ENCODE results near the gene MYO9A. TPM values are rescaled to one million over a fixed set of nuclear protein-coding genes. Genes with fewer than 3 reads are reported as not detected.

The MYO9A gene
- total RNA-seq, 1 experiment from 2014 or later: 23.0 TPM

GRCh38 chr15:72099155-72099554 lies 18.8 kb downstream of the MYO9A start:
- ATAC-seq (no peak), DNase-seq (ENCODE audit: low read depth, low spot score) (no peak)
- CTCF ChIA-PET: no interaction called here
- H3K27me3 ChIP-seq (ENCODE audit: insufficient read depth, low read length): no peaks in the 10 kb centered on the region
- intact Hi-C loops (cut with micrococcal nuclease): no loop called here
- no peaks in the 10 kb centered on the region for H3K36me3 ChIP-seq (ENCODE audit: control insufficient read depth in 1 of 2, insufficient read depth in 2 of 2, low read length in 2 of 2)
- 0 out of 2 replicates have a peak, but pooled peaks cover 4% of the 10 kb centered on the region for H3K79me2 ChIP-seq (ENCODE audit: insufficient read depth, low read length)
- no peak overlapping the region for H3K4me2 ChIP-seq (ENCODE audit: low read length)
- no TSS peak for BruUV-seq (replicated peaks)
- no peaks in the 10 kb centered on the region for H3K9me3 ChIP-seq (ENCODE audit: control insufficient read depth in 1 of 2, insufficient read depth in 1 of 2, low read depth in 1 of 2, low read length in 2 of 2)
- no peak overlapping the region for H3K9ac ChIP-seq (ENCODE audit: low read length)
- H3K4me1 ChIP-seq (ENCODE audit: control insufficient read depth in 1 of 2, insufficient read depth in 2 of 2, low read length in 2 of 2): no peaks in the 10 kb centered on the region
- no peak overlapping the region for H2AFZ ChIP-seq (ENCODE audit: low read depth, low read length, poor library complexity, severe bottlenecking)
- no peak overlapping the region for H3K27ac ChIP-seq (ENCODE audit: low read depth, low read length)
- TF ChIP-seq ZNF274 (IDR thresholded peaks at IDR 0.05; ENCODE audit: low read depth, low read length): no peak
- no peak for TF ChIP-seq JUND (IDR thresholded peaks at IDR 0.05)
- no peak for TF ChIP-seq ELF1 (IDR thresholded peaks at IDR 0.05; ENCODE audit: borderline replicate concordance, low read depth)
- no peak for TF ChIP-seq EZH2phosphoT487 (IDR thresholded peaks at IDR 0.05; ENCODE audit: borderline replicate concordance)
- TF ChIP-seq SP1 (IDR thresholded peaks at IDR 0.05; ENCODE audit: low read depth): no peak
- TF ChIP-seq TCF7L2 (IDR thresholded peaks at IDR 0.05; ENCODE audit: borderline replicate concordance, extremely low read depth, insufficient read depth, insufficient read length): no peak
- RAD21 ChIA-PET (ENCODE audit: low non-redundant PET in 1 of 2, low total read pairs in 2 of 2, uncharacterized antibody in 2 of 2, unreplicated experiment in 2 of 2): interaction anchor here in 1 of 2 experiments (0.6 kb wide), 2 partner anchors 19 to 107 kb away, joined by 3 read pairs; no protein-coding TSS in a partner anchor
- H4K20me1 ChIP-seq (ENCODE audit: insufficient read depth): peaks cover 2% of the 10 kb centered on the region; the same call in 1 of the 2 replicates
- H3K9me2 ChIP-seq (ENCODE audit: insufficient read depth): no peaks in the 10 kb centered on the region
- POLR2A ChIA-PET: no interaction called here
- no peak overlapping the region for H3K4me3 ChIP-seq (replicated peaks in 1 of 2; ENCODE audit: low read depth in 1 of 2, low read length in 2 of 2)

- CTCF ChIA-PET: no interaction called here
- TF ChIP-seq EZH2phosphoT487 (IDR thresholded peaks at IDR 0.05; ENCODE audit: borderline replicate concordance): no peak
- no peak for TF ChIP-seq TCF7L2 (IDR thresholded peaks at IDR 0.05; ENCODE audit: borderline replicate concordance, extremely low read depth, insufficient read depth, insufficient read length)
- TF ChIP-seq YY1 (IDR thresholded peaks at IDR 0.05; ENCODE audit: extremely low read depth, insufficient replicate concordance, low read depth, low read length): no peak
These were observed 19.9 kb downstream of the MYO9A start for GRCh38 chr15:72098040-72098439.

More at GRCh38 chr15:72098040-72098439, 19.9 kb downstream of the MYO9A start:
- Histone ChIP-seq H4K20me1 (ENCODE audit: insufficient read depth) (peaks cover 2% of the 10 kb centered on the region; the same call in 1 of the 2 replicates), H3K27ac (ENCODE audit: low read depth, low read length) (no peak overlapping the region), H3K9ac (ENCODE audit: low read length) (no peak overlapping the region), H3K4me2 (ENCODE audit: low read length) (no peak overlapping the region), H3K4me1 (ENCODE audit: control insufficient read depth in 1 of 2, insufficient read depth in 2 of 2, low read length in 2 of 2) (no peaks in the 10 kb centered on the region), H3K4me3 (replicated peaks in 1 of 2; ENCODE audit: low read depth in 1 of 2, low read length in 2 of 2) (no peak overlapping the region), H3K9me3 (ENCODE audit: control insufficient read depth in 1 of 2, insufficient read depth in 1 of 2, low read depth in 1 of 2, low read length in 2 of 2) (no peaks in the 10 kb centered on the region), H3K27me3 (ENCODE audit: insufficient read depth, low read length) (no peaks in the 10 kb centered on the region), H3K79me2 (ENCODE audit: insufficient read depth, low read length) (no peaks in the 10 kb centered on the region), H3K9me2 (ENCODE audit: insufficient read depth) (no peaks in the 10 kb centered on the region), H3K36me3 (ENCODE audit: control insufficient read depth in 1 of 2, insufficient read depth in 2 of 2, low read length in 2 of 2) (no peaks in the 10 kb centered on the region), H2AFZ (ENCODE audit: low read depth, low read length, poor library complexity, severe bottlenecking) (no peak overlapping the region)
- POLR2A ChIA-PET: no interaction called here
- RAD21 ChIA-PET (ENCODE audit: low non-redundant PET in 1 of 2, low total read pairs in 2 of 2, uncharacterized antibody in 2 of 2, unreplicated experiment in 2 of 2): no interaction called here
- no TSS peak for BruUV-seq (replicated peaks)
- intact Hi-C loops (cut with micrococcal nuclease): no loop called here
- DNase-seq (ENCODE audit: low read depth, low spot score): no peak
- no peak for ATAC-seq
